K562 treated with DMSO at 1 percent for 4 hours (cell line): ENCODE data around the gene NAALADL2. TPM values are rescaled to one million over a fixed set of nuclear protein-coding genes. Genes with fewer than 3 reads are reported as not detected.

ENCODE experiments used
- total RNA-seq: library from RNA; unstranded; fragments of 300-600 nt; gene quantifications from 2 replicates; pipeline ENCODE4 v1.2.3, GENCODE V29; 2022; ENCODE audit not compliant: insufficient read depth

Gene NAALADL2
- total RNA-seq: not detected in 2 replicates

GRCh38 chr3:174859114-174859735 is at the start of gene NAALADL2:
NAALADL2 (plus strand) TSS chr3:174859334.

